Neural progenitor cell (in vitro differentiated cells): ENCODE results near the gene DKKL1. TPM values are rescaled to one million over a fixed set of nuclear protein-coding genes. Genes with fewer than 3 reads are reported as not detected.

ENCODE experiments used
- DNase-seq: peaks from one replicate; pipeline ENCODE4 v3.0.0-alpha.2; 2016; ENCODE audit warnings: low spot score
- H2AFZ ChIP-seq: fragments of 200-600 bp; sonication (generic); replicated peaks from 2 replicates; pipeline ENCODE4 v1.6.1; 2016; ENCODE audit warnings: antibody characterized with exemption
- H3F3A ChIP-seq: fragments of 200-600 bp; sonication (generic); 2 replicates; pipeline ENCODE4 v1.6.1; 2016; ENCODE audit warnings: antibody characterized with exemption, low read depth
- H3K27ac ChIP-seq: fragments of 200-600 bp; sonication (generic); 2 replicates; pipeline ENCODE4 v1.5.1; 2016; ENCODE audit warnings: mild to moderate bottlenecking
- H3K27me3 ChIP-seq: fragments of 200-600 bp; sonication (generic); 2 replicates; pipeline ENCODE4 v1.6.1; 2016; ENCODE audit warnings: mild to moderate bottlenecking, moderate library complexity
- H3K36me3 ChIP-seq: fragments of 200-600 bp; sonication (generic); 2 replicates; pipeline ENCODE4 v1.5.1; 2016
- H3K4me1 ChIP-seq: fragments of 200-600 bp; sonication (generic); 2 replicates; pipeline ENCODE4 v1.6.1; 2016; ENCODE audit warnings: mixed run types
- H3K4me2 ChIP-seq: fragments of 200-600 bp; sonication (generic); 2 replicates; pipeline ENCODE4 v1.6.1; 2016
- H3K4me3 ChIP-seq: fragments of 200-600 bp; sonication (generic); 2 replicates; pipeline ENCODE4 v1.5.1; 2016
- H3K79me2 ChIP-seq: fragments of 200-600 bp; sonication (generic); 2 replicates; pipeline ENCODE4 v1.6.1; 2016; ENCODE audit warnings: low read depth
- H3K9ac ChIP-seq: fragments of 200-600 bp; sonication (generic); 2 replicates; pipeline ENCODE4 v1.6.1; 2016
- H3K9me3 ChIP-seq: fragments of 200-600 bp; sonication (generic); 2 replicates; pipeline ENCODE4 v1.5.1; 2016; ENCODE audit warnings: low read depth
- H4K20me1 ChIP-seq: fragments of 200-600 bp; sonication (generic); 2 replicates; pipeline ENCODE4 v1.6.1; 2016; ENCODE audit warnings: low read depth
- H3K27ac Mint-ChIP-seq: 3 replicates; pipeline ENCODE4 v1.8.0; 2021; ENCODE audit warnings: mixed read lengths
- H3K27me3 Mint-ChIP-seq: 2 replicates; pipeline ENCODE4 v1.8.0; 2022; ENCODE audit warnings: low read depth, mild to moderate bottlenecking, inconsistent platforms, moderate library complexity, mixed read lengths; ENCODE audit not compliant: insufficient read depth
- H3K36me3 Mint-ChIP-seq: 3 replicates; pipeline ENCODE4 v1.8.0; 2021; ENCODE audit warnings: mixed read lengths
- H3K4me1 Mint-ChIP-seq: 3 replicates; pipeline ENCODE4 v1.8.0; 2021; ENCODE audit warnings: mixed read lengths
- H3K4me3 Mint-ChIP-seq: 3 replicates; pipeline ENCODE4 v1.8.0; 2021; ENCODE audit warnings: mild to moderate bottlenecking, moderate library complexity, mixed read lengths
- H3K9me3 Mint-ChIP-seq: 3 replicates; pipeline ENCODE4 v1.8.0; 2020; ENCODE audit warnings: mixed read lengths
- EZH2 ChIP-seq: fragments of 200-600 bp; sonication (generic); IDR thresholded peaks from 2 replicates; pipeline ENCODE4 v1.6.1; 2017; ENCODE audit warnings: antibody characterized with exemption, mild to moderate bottlenecking, moderate library complexity
- EZH2phosphoT487 ChIP-seq: fragments of 200-600 bp; sonication (generic); IDR thresholded peaks from 2 replicates; pipeline ENCODE4 v1.6.1; 2017; ENCODE audit warnings: antibody characterized with exemption
- total RNA-seq: library from RNA; depleted of rRNA; stranded (reverse); fragments of >200 nt; gene quantifications from 2 replicates; pipeline ENCODE4 v1.2.3, GENCODE V29; 2015; ENCODE audit warnings: low replicate concordance
- TF ChIP-seq, protein P1 (sequence below): fragments of 200-600 bp; sonication (generic); IDR thresholded peaks from 2 replicates; pipeline ENCODE4 v1.5.1; 2017; ENCODE audit warnings: antibody characterized with exemption, mild to moderate bottlenecking

Gene DKKL1
- total RNA-seq, 1 donor from 2014 or later = 3.0 TPM

- peaks cover 32% of the 10 kb centered on the region for H3K4me1 ChIP-seq
- no peaks in the 10 kb centered on the region for H3K27me3 ChIP-seq
- no peaks in the 10 kb centered on the region for H3K79me2 ChIP-seq
- Mint-ChIP-seq H3K36me3 (no peaks in the 10 kb centered on the region), H3K4me1 (peaks cover 36% of the 10 kb centered on the region), H3K9me3 (no peaks in the 10 kb centered on the region), H3K4me3 (no peak overlapping the region), H3K27me3 (peaks cover 14% of the 10 kb centered on the region), H3K27ac (no peak overlapping the region)
- H2AFZ ChIP-seq = no peak overlapping the region
- no peaks in the 10 kb centered on the region for H3K9me3 ChIP-seq
- no peak overlapping the region for H3K27ac ChIP-seq
- H3K9ac ChIP-seq = no peak overlapping the region
- no peak for DNase-seq
- peaks cover 31% of the 10 kb centered on the region for H3F3A ChIP-seq
- no peak overlapping the region for H3K4me2 ChIP-seq
- no peaks in the 10 kb centered on the region for H3K36me3 ChIP-seq
- TF ChIP-seq, protein P1, sequence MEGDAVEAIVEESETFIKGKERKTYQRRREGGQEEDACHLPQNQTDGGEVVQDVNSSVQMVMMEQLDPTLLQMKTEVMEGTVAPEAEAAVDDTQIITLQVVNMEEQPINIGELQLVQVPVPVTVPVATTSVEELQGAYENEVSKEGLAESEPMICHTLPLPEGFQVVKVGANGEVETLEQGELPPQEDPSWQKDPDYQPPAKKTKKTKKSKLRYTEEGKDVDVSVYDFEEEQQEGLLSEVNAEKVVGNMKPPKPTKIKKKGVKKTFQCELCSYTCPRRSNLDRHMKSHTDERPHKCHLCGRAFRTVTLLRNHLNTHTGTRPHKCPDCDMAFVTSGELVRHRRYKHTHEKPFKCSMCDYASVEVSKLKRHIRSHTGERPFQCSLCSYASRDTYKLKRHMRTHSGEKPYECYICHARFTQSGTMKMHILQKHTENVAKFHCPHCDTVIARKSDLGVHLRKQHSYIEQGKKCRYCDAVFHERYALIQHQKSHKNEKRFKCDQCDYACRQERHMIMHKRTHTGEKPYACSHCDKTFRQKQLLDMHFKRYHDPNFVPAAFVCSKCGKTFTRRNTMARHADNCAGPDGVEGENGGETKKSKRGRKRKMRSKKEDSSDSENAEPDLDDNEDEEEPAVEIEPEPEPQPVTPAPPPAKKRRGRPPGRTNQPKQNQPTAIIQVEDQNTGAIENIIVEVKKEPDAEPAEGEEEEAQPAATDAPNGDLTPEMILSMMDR = no peak
- TF ChIP-seq EZH2phosphoT487 = no peak
- no peak for TF ChIP-seq EZH2
- no peaks in the 10 kb centered on the region for H4K20me1 ChIP-seq
- H3K4me3 ChIP-seq = no peak overlapping the region
Measured at GRCh38 chr19:49407079-49407478, 43.4 kb downstream of the DKKL1 start.

DNA sequence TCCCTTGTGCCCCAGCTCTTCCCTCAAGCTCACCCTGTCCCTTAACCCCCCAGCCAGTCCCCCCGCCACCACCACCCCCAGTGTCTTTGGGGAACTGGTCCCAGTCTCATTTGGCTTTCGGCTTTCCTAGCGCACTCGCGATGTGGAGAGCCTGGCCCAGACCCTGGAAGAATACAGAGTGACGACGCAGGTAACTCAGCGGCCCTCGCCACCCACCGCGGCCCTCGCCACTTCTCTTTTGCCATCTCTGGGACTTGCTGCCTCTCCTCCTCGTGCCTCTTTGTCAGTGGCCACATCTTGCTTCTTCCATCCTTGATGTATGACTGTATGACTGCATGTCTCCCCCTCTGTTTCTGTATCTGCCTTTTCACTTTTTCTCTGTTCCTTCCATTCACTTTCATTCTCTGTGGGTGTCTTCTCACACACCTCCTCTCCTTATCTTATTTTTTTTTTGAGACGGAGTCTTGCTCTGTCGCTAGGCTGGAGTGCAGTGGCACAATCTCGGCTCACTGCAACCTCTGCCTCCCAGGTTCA is 43.9 kb downstream of the DKKL1 start:
- H3K9ac ChIP-seq = no peak overlapping the region
- no peak overlapping the region for H3K4me3 ChIP-seq
- no peaks in the 10 kb centered on the region for H3K36me3 ChIP-seq
- peaks cover 31% of the 10 kb centered on the region for H3K4me1 ChIP-seq
- Mint-ChIP-seq H3K27me3 (peaks cover 14% of the 10 kb centered on the region), H3K4me1 (peaks cover 36% of the 10 kb centered on the region), H3K36me3 (no peaks in the 10 kb centered on the region), H3K27ac (peak overlapping the region; percentile 0), H3K4me3 (no peak overlapping the region), H3K9me3 (no peaks in the 10 kb centered on the region)
- H3K4me2 ChIP-seq = no peak overlapping the region
- no peak for DNase-seq
- no peaks in the 10 kb centered on the region for H3K79me2 ChIP-seq
- no peaks in the 10 kb centered on the region for H3K27me3 ChIP-seq
- TF ChIP-seq EZH2 = no peak
- TF ChIP-seq, protein P1 = no peak
- no peak for TF ChIP-seq EZH2phosphoT487
- H3K27ac ChIP-seq = no peak overlapping the region
- H3K9me3 ChIP-seq = no peaks in the 10 kb centered on the region
- H3F3A ChIP-seq = peaks cover 26% of the 10 kb centered on the region
- H4K20me1 ChIP-seq = no peaks in the 10 kb centered on the region
- H2AFZ ChIP-seq = no peak overlapping the region

GRCh38 chr19:49408816-49409440 is 45.3 kb downstream of the DKKL1 start:
- DNase-seq = no peak
- Histone ChIP-seq H3K4me1 (peaks cover 28% of the 10 kb centered on the region), H3K4me2 (no peak overlapping the region), H2AFZ (no peak overlapping the region), H3F3A (peaks cover 12% of the 10 kb centered on the region), H3K79me2 (no peaks in the 10 kb centered on the region), H3K4me3 (no peak overlapping the region), H3K9ac (no peak overlapping the region), H3K9me3 (no peaks in the 10 kb centered on the region), H3K36me3 (no peaks in the 10 kb centered on the region), H3K27ac (no peak overlapping the region), H3K27me3 (no peaks in the 10 kb centered on the region), H4K20me1 (no peaks in the 10 kb centered on the region)
- TF ChIP-seq EZH2phosphoT487 (no peak), EZH2 (no peak)
- TF ChIP-seq, protein P1 = no peak
- Mint-ChIP-seq H3K27me3 (peaks cover 15% of the 10 kb centered on the region), H3K36me3 (no peaks in the 10 kb centered on the region), H3K27ac (peak overlapping the region; percentile 67), H3K4me3 (no peak overlapping the region), H3K9me3 (no peaks in the 10 kb centered on the region), H3K4me1 (peaks cover 30% of the 10 kb centered on the region)
